ENCODE results near the gene YBX1. TPM values are rescaled to one million over a fixed set of nuclear protein-coding genes. Genes with fewer than 3 reads are reported as not detected.

YBX1 gene
- total and polyA plus RNA-seq, 4 experiments from 2014 or later = 69.9 to 328 (median 217) TPM

GRCh38 chr1:42752284-42752683 lies 70.1 kb downstream of the YBX1 start:
- no peaks in the 10 kb centered on the region for H3K27me3 ChIP-seq (ENCODE audit: insufficient read depth, low read length)
- POLR2A ChIA-PET (ENCODE audit: partially characterized antibody) = no interaction called here
- H3K9me3 Mint-ChIP-seq = no peaks in the 10 kb centered on the region
- peaks cover 0 to 10% (median under 1%) of the 10 kb centered on the region in 4 donors for H3K4me1 Mint-ChIP-seq
- no peak for DNase-seq
- H3K4me1 ChIP-seq (ENCODE audit: insufficient read depth, low read length) = no peaks in the 10 kb centered on the region
- no peaks in the 10 kb centered on the region for H3K9me3 ChIP-seq (ENCODE audit: control insufficient read depth in 1 of 2, low read length in 2 of 2)
- peaks cover 63% of the 10 kb centered on the region for H3K36me3 ChIP-seq (ENCODE audit: insufficient read depth, low read length)
- no peaks in the 10 kb centered on the region for H3K27me3 Mint-ChIP-seq
- no peak overlapping the region for H3K4me3 Mint-ChIP-seq
- intact Hi-C loops (cut with micrococcal nuclease) = no loop called here
- peak overlapping the region in 3 of 7 donors; percentile 18 to 57 (median 43) for H3K27ac Mint-ChIP-seq
- H3K4me3 ChIP-seq (ENCODE audit: low read length in 2 of 2) = no peak overlapping the region
- CTCF ChIA-PET (ENCODE audit: partially characterized antibody) = interaction anchor here (1.4 to 2.2 kb wide), 3 partner anchors 10 to 186 kb away, joined by 3 to 11 read pairs (median 3); partner anchors contain the start of genes C1orf50 and P3H1
- H3K36me3 Mint-ChIP-seq = peaks cover 78 to 80% of the 10 kb centered on the region in 2 donors
- no peak overlapping the region for H3K27ac ChIP-seq (ENCODE audit: low read depth, low read length)

GRCh38 chr1:42753070-42753469 lies 70.9 kb downstream of the YBX1 start:
- H3K4me3 ChIP-seq (ENCODE audit: low read length in 2 of 2) = no peak overlapping the region
- no peaks in the 10 kb centered on the region for H3K9me3 ChIP-seq (ENCODE audit: control insufficient read depth in 1 of 2, low read length in 2 of 2)
- ChIA-PET CTCF (ENCODE audit: partially characterized antibody) (interaction anchor here (1.4 to 2.2 kb wide), 3 partner anchors 11 to 187 kb away, joined by 3 to 11 read pairs (median 3); partner anchors contain the start of genes C1orf50 and P3H1), POLR2A (ENCODE audit: partially characterized antibody) (no interaction called here)
- no peak overlapping the region for H3K27ac ChIP-seq (ENCODE audit: low read depth, low read length)
- intact Hi-C loops (cut with micrococcal nuclease) = no loop called here
- H3K36me3 ChIP-seq (ENCODE audit: insufficient read depth, low read length) = peaks cover 71% of the 10 kb centered on the region
- peaks cover 0 to 10% (median under 1%) of the 10 kb centered on the region in 4 donors for H3K4me1 Mint-ChIP-seq
- no peaks in the 10 kb centered on the region for H3K27me3 Mint-ChIP-seq
- H3K36me3 Mint-ChIP-seq = peaks cover 84 to 85% of the 10 kb centered on the region in 2 donors
- H3K9me3 Mint-ChIP-seq = no peaks in the 10 kb centered on the region
- peak overlapping the region in 1 of 7 donors; percentile 52 for H3K27ac Mint-ChIP-seq
- DNase-seq = no peak
- no peaks in the 10 kb centered on the region for H3K4me1 ChIP-seq (ENCODE audit: insufficient read depth, low read length)
- no peak overlapping the region for H3K4me3 Mint-ChIP-seq
- no peaks in the 10 kb centered on the region for H3K27me3 ChIP-seq (ENCODE audit: insufficient read depth, low read length)

Other genes with a start within 250 kb of the YBX1 start
- 1 to 10 TPM in 1 of 2 experiments, under 1 TPM in 1; 0.58 to 1.3 TPM for gene ZMYND12, start 226.4 kb upstream of the YBX1 start, total RNA-seq
- gene ZMYND12, start 226.4 kb upstream of the YBX1 start, polyA plus RNA-seq = 1 to 10 TPM in 1 of 2 donors, under 1 TPM in 1; 0.28 to 3.2 TPM
- gene PPCS, start 225.9 kb upstream of the YBX1 start, total RNA-seq = 10 to 100 TPM; 61.1 to 65.2 TPM
- gene PPCS, start 225.9 kb upstream of the YBX1 start, polyA plus RNA-seq = 100 to 1,000 TPM; 111 to 159 TPM
- gene CCDC30, start 219.1 kb upstream of the YBX1 start, total RNA-seq = 1 to 10 TPM; 7.0 to 7.1 TPM
- gene CCDC30, start 219.1 kb upstream of the YBX1 start, polyA plus RNA-seq = 1 to 10 TPM; 2.5 to 3.4 TPM
- gene PPIH, start 24.0 kb upstream of the YBX1 start, total RNA-seq = 10 to 100 TPM; 40.5 to 42.9 TPM
- gene PPIH, start 24.0 kb upstream of the YBX1 start, polyA plus RNA-seq = 10 to 100 TPM; 65.8 to 74.4 TPM
- not detected for gene CLDN19, start 57.8 kb downstream of the YBX1 start, total RNA-seq
- gene CLDN19, start 57.8 kb downstream of the YBX1 start, polyA plus RNA-seq = not detected
- gene P3H1, start 84.6 kb downstream of the YBX1 start, total RNA-seq = 10 to 100 TPM; 52.5 to 56.6 TPM
- gene P3H1, start 84.6 kb downstream of the YBX1 start, polyA plus RNA-seq = 10 to 100 TPM in 1 of 2 donors, 1 to 10 TPM in 1; 7.5 to 15.3 TPM
- 10 to 100 TPM; 20.6 to 20.9 TPM for gene C1orf50, start 84.8 kb downstream of the YBX1 start, total RNA-seq
- gene C1orf50, start 84.8 kb downstream of the YBX1 start, polyA plus RNA-seq = 1 to 10 TPM; 2.5 to 8.6 TPM
- gene TMEM269, start 102.6 kb downstream of the YBX1 start, total RNA-seq = under 1 TPM; 0.35 to 0.36 TPM
- not detected for gene TMEM269, start 102.6 kb downstream of the YBX1 start, polyA plus RNA-seq
- 1 to 10 TPM; 6.5 to 8.6 TPM for gene ERMAP, start 134.7 kb downstream of the YBX1 start, total RNA-seq
- gene ERMAP, start 134.7 kb downstream of the YBX1 start, polyA plus RNA-seq = 1 to 10 TPM; 2.0 to 4.1 TPM
- gene SVBP, start 135.0 kb downstream of the YBX1 start, total RNA-seq = 10 to 100 TPM; 20.4 to 23.5 TPM
- gene SVBP, start 135.0 kb downstream of the YBX1 start, polyA plus RNA-seq = 10 to 100 TPM; 38.6 to 48.0 TPM
- 10 to 100 TPM; 17.3 to 18.8 TPM for gene ZNF691, start 164.2 kb downstream of the YBX1 start, total RNA-seq
- 1 to 10 TPM; 8.6 to 10.0 TPM for gene ZNF691, start 164.2 kb downstream of the YBX1 start, polyA plus RNA-seq

Data from CD4-positive, alpha-beta memory T cell (primary cell).